HCT116 (cell line): ENCODE data around the gene ANKRD29. TPM values are rescaled to one million over a fixed set of nuclear protein-coding genes. Genes with fewer than 3 reads are reported as not detected.

Experiments
- ATAC-seq: fragments of 200-7000 bp; cut with Tn5 transposase; 2 replicates; pipeline ENCODE4 v1.9.1; 2020; ENCODE audit warnings: mild to moderate bottlenecking, moderate library complexity
- BruUV-seq: library from RNA; stranded (reverse); fragments of 400-500 nt; replicated peaks from 2 replicates; lab custom pipeline; 2021; lab: Mats Ljungman, UMichigan
- CTCF ChIA-PET: fragments of 300-600 bp; sonication (Branson Sonifier 250); formaldehyde crosslinking; loops from one replicate; lab custom pipeline; 2021; ENCODE audit warnings: antibody characterized with exemption; lab: Charles Lee
- POLR2A ChIA-PET: fragments of 300-600, 350-600 bp; sonication (Branson Sonifier 250); formaldehyde crosslinking; loops from one replicate; lab custom pipeline; 2021; ENCODE audit warnings: antibody characterized with exemption; lab: Charles Lee
- RAD21 ChIA-PET, 2 experiments: fragments of 300-600 bp; sonication (Branson Sonifier 250); formaldehyde crosslinking; loops; one replicate each; lab custom pipeline; 2023; ENCODE audit warnings: low total read pairs in 2 of 2; ENCODE audit not compliant: uncharacterized antibody in 2 of 2, unreplicated experiment in 2 of 2, low non-redundant PET in 1 of 2; lab: Charles Lee
- DNase-seq: peaks from one replicate; pipeline ENCODE4 v3.0.0-alpha.2; 2010; ENCODE audit warnings: low read depth, low spot score
- H2AFZ ChIP-seq: fragments of 200-600 bp; shearing (Covaris generic), sonication (generic); 2 replicates; pipeline ENCODE4 v1.6.1; 2017; ENCODE audit warnings: low read depth, mixed run types, mixed read lengths, antibody characterized with exemption, low read length; ENCODE audit not compliant: poor library complexity, severe bottlenecking
- H3K27ac ChIP-seq: 2 replicates; pipeline ENCODE4 v1.5.1; 2012; ENCODE audit warnings: low read depth, low read length
- H3K27me3 ChIP-seq: fragments of 200-600 bp; sonication (generic); 2 replicates; pipeline ENCODE4 v1.6.1; 2016; ENCODE audit warnings: mixed run types, low read length, mixed read lengths; ENCODE audit not compliant: insufficient read depth
- H3K36me3 ChIP-seq, 2 experiments: fragments of 200-500 bp in 1 of 2; fragments of 200-600 bp in 1 of 2; sonication (Bioruptor generic) in 1 of 2; sonication (generic) in 1 of 2; 2 replicates each; pipeline versions ENCODE4 v1.5.1 to v1.6.1; 2014 to 2016; ENCODE audit warnings: low read length in 2 of 2, inconsistent platforms in 1 of 2, mixed read lengths in 1 of 2, mixed run types in 1 of 2; ENCODE audit not compliant: insufficient read depth in 2 of 2, control insufficient read depth in 1 of 2
- H3K4me1 ChIP-seq, 2 experiments: fragments of 200-600 bp in 1 of 2; sonication (generic) in 1 of 2; 2 replicates each; pipeline versions ENCODE4 v1.5.1 to v1.6.1; 2012 to 2017; ENCODE audit warnings: low read length in 2 of 2, inconsistent platforms in 1 of 2, mild to moderate bottlenecking in 1 of 2, mixed read lengths in 1 of 2, mixed run types in 1 of 2, moderate library complexity in 1 of 2; ENCODE audit not compliant: insufficient read depth in 2 of 2, control insufficient read depth in 1 of 2
- H3K4me2 ChIP-seq: fragments of 200-600 bp; sonication (generic); 2 replicates; pipeline ENCODE4 v1.6.1; 2017; ENCODE audit warnings: mixed run types, low read length, mixed read lengths
- H3K4me3 ChIP-seq, 2 experiments: fragments of 200-600 bp in 1 of 2; sonication (generic) in 1 of 2; replicated peaks in 1 of 2; 2 replicates each; pipeline ENCODE4 v1.5.1; 2011 to 2016; ENCODE audit warnings: low read length in 2 of 2, control low read depth in 1 of 2, low read depth in 1 of 2, mild to moderate bottlenecking in 1 of 2, mixed read lengths in 1 of 2, mixed run types in 1 of 2
- H3K79me2 ChIP-seq: fragments of 200-600 bp; sonication (generic); 2 replicates; pipeline ENCODE4 v1.6.1; 2017; ENCODE audit warnings: mild to moderate bottlenecking, mixed run types, low read length, moderate library complexity, mixed read lengths; ENCODE audit not compliant: insufficient read depth
- H3K9ac ChIP-seq: fragments of 200-600 bp; sonication (generic); 2 replicates; pipeline ENCODE4 v1.6.1; 2016; ENCODE audit warnings: low read length, mixed read lengths
- H3K9me2 ChIP-seq: fragments of 200-600 bp; sonication (generic), shearing (Covaris generic); 2 replicates; pipeline ENCODE4 v1.6.1; 2017; ENCODE audit warnings: mixed run types, mild to moderate bottlenecking, moderate library complexity; ENCODE audit not compliant: insufficient read depth
- H3K9me3 ChIP-seq, 2 experiments: fragments of 200-500 bp in 1 of 2; fragments of 200-600 bp in 1 of 2; sonication (Bioruptor generic) in 1 of 2; sonication (generic) in 1 of 2; 2 replicates each; pipeline ENCODE4 v1.6.1; 2014 to 2017; ENCODE audit warnings: low read length in 2 of 2, mixed read lengths in 2 of 2, inconsistent platforms in 1 of 2, low read depth in 1 of 2, mild to moderate bottlenecking in 1 of 2, mixed run types in 1 of 2, moderate library complexity in 1 of 2; ENCODE audit not compliant: control insufficient read depth in 1 of 2, insufficient read depth in 1 of 2
- H4K20me1 ChIP-seq: fragments of 200-600 bp; sonication (generic), shearing (Covaris generic); 2 replicates; pipeline ENCODE4 v1.6.1; 2017; ENCODE audit warnings: mixed run types, mild to moderate bottlenecking, moderate library complexity; ENCODE audit not compliant: insufficient read depth
- ELF1 ChIP-seq: IDR thresholded peaks from 2 replicates; pipeline ENCODE4 v1.6.1; 2012; ENCODE audit warnings: low read depth, borderline replicate concordance
- EZH2 ChIP-seq: fragments of 200-600 bp; sonication (generic); IDR thresholded peaks from 2 replicates; pipeline ENCODE4 v1.6.1; 2017; ENCODE audit warnings: antibody characterized with exemption, mixed run types
- EZH2phosphoT487 ChIP-seq: fragments of 200-600 bp; IDR thresholded peaks from 2 replicates; pipeline ENCODE4 v1.6.1; 2018; ENCODE audit warnings: antibody characterized with exemption, borderline replicate concordance
- FOSL1 ChIP-seq: IDR thresholded peaks from 2 replicates; pipeline ENCODE4 v1.6.1; 2012; ENCODE audit warnings: low read depth
- JUND ChIP-seq: IDR thresholded peaks from 2 replicates; pipeline ENCODE4 v1.6.1; 2012
- MAX ChIP-seq: IDR thresholded peaks from 2 replicates; pipeline ENCODE4 v1.6.1; 2012
- POLR2A ChIP-seq: IDR thresholded peaks from 2 replicates; pipeline ENCODE4 v1.7.0; 2011; ENCODE audit warnings: borderline replicate concordance; ENCODE audit not compliant: insufficient read depth, insufficient read length; ENCODE audit errors: extremely low read depth
- POLR2AphosphoS5 ChIP-seq: IDR thresholded peaks from 2 replicates; pipeline ENCODE4 v1.6.1; 2011; ENCODE audit warnings: mild to moderate bottlenecking, low read depth, low read length, moderate library complexity
- RAD21 ChIP-seq: IDR thresholded peaks from 2 replicates; pipeline ENCODE4 v1.6.1; 2012; ENCODE audit warnings: low read depth, mild to moderate bottlenecking
- REST ChIP-seq: IDR thresholded peaks from 2 replicates; pipeline ENCODE4 v1.6.1; 2012; ENCODE audit warnings: low read depth
- SRF ChIP-seq: IDR thresholded peaks from 2 replicates; pipeline ENCODE4 v1.6.1; 2012; ENCODE audit warnings: low read depth
- ZNF274 ChIP-seq: fragments of 200-500 bp; sonication (Bioruptor generic); IDR thresholded peaks from 2 replicates; pipeline ENCODE4 v1.6.1; 2014; ENCODE audit warnings: mild to moderate bottlenecking, low read depth, low read length, inconsistent platforms
- intact Hi-C: fragments of 100-400 bp; cut with micrococcal nuclease; formaldehyde crosslinking; loops from 2 replicates; pipeline ENCODE4 v1.10.0; 2022
- total RNA-seq: library from RNA; stranded (reverse); gene quantifications from one replicate; pipeline ENCODE4 v1.2.1, GENCODE V29; 2021; ENCODE audit not compliant: unreplicated experiment
- TF ChIP-seq, protein P1 (sequence below), 3 experiments: fragments of 200-600 bp in 1 of 3; sonication (generic) in 1 of 3; IDR thresholded peaks in 2 of 3; conservative IDR thresholded peaks in 1 of 3; 2 replicates each; pipeline ENCODE4 v1.5.1; 2012 to 2017; ENCODE audit warnings: low read depth in 2 of 3, low read length in 2 of 3, antibody characterized with exemption in 1 of 3, borderline replicate concordance in 1 of 3, control low read depth in 1 of 3, mild to moderate bottlenecking in 1 of 3, mixed read lengths in 1 of 3, mixed run types in 1 of 3, moderate library complexity in 1 of 3; ENCODE audit not compliant: insufficient read depth in 1 of 3
- TF ChIP-seq, protein P2 (sequence below): IDR thresholded peaks from 2 replicates; pipeline ENCODE4 v1.6.1; 2011; ENCODE audit warnings: mild to moderate bottlenecking, low read length, moderate library complexity; ENCODE audit not compliant: insufficient replicate concordance; ENCODE audit errors: extremely low read depth

Gene ANKRD29
- total RNA-seq, 1 experiment from 2014 or later = 8.8 TPM

- Histone ChIP-seq H3K79me2 (no peaks in the 10 kb centered on the region), H3K9ac (no peak overlapping the region), H3K9me2 (no peaks in the 10 kb centered on the region), H3K36me3 (no peaks in the 10 kb centered on the region), H4K20me1 (no peaks in the 10 kb centered on the region), H3K4me2 (no peak overlapping the region), H3K4me1 (peaks cover 39 to 43% of the 10 kb centered on the region in 2 experiments), H3K9me3 (no peaks in the 10 kb centered on the region), H3K27ac (no peak overlapping the region), H3K27me3 (no peaks in the 10 kb centered on the region)
- intact Hi-C loops = no loop called here
- CTCF ChIA-PET = interaction anchor here (1.2 to 13.0 kb wide), 2 partner anchors 59 to 74 kb away, joined by 3 to 178 read pairs; no protein-coding TSS in a partner anchor
- BruUV-seq = no TSS peak
- DNase-seq = no peak
- TF ChIP-seq ELF1 (no peak), EZH2 (no peak), REST (no peak), POLR2A (no peak), SRF (no peak), EZH2phosphoT487 (no peak), MAX (no peak; the same call in 1 of the 2 replicates), POLR2AphosphoS5 (no peak), FOSL1 (no peak), ZNF274 (no peak), RAD21 (no peak), JUND (no peak)
- TF ChIP-seq, protein P1, sequence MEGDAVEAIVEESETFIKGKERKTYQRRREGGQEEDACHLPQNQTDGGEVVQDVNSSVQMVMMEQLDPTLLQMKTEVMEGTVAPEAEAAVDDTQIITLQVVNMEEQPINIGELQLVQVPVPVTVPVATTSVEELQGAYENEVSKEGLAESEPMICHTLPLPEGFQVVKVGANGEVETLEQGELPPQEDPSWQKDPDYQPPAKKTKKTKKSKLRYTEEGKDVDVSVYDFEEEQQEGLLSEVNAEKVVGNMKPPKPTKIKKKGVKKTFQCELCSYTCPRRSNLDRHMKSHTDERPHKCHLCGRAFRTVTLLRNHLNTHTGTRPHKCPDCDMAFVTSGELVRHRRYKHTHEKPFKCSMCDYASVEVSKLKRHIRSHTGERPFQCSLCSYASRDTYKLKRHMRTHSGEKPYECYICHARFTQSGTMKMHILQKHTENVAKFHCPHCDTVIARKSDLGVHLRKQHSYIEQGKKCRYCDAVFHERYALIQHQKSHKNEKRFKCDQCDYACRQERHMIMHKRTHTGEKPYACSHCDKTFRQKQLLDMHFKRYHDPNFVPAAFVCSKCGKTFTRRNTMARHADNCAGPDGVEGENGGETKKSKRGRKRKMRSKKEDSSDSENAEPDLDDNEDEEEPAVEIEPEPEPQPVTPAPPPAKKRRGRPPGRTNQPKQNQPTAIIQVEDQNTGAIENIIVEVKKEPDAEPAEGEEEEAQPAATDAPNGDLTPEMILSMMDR (IDR thresholded peaks at IDR 0.05 in 2 of 3, conservative IDR thresholded peaks at IDR 0.05 in 1 of 3; ENCODE audit: borderline replicate concordance in 1 of 3, insufficient read depth in 1 of 3, low read depth in 2 of 3, low read length in 2 of 3) = no peak
- TF ChIP-seq, protein P2, sequence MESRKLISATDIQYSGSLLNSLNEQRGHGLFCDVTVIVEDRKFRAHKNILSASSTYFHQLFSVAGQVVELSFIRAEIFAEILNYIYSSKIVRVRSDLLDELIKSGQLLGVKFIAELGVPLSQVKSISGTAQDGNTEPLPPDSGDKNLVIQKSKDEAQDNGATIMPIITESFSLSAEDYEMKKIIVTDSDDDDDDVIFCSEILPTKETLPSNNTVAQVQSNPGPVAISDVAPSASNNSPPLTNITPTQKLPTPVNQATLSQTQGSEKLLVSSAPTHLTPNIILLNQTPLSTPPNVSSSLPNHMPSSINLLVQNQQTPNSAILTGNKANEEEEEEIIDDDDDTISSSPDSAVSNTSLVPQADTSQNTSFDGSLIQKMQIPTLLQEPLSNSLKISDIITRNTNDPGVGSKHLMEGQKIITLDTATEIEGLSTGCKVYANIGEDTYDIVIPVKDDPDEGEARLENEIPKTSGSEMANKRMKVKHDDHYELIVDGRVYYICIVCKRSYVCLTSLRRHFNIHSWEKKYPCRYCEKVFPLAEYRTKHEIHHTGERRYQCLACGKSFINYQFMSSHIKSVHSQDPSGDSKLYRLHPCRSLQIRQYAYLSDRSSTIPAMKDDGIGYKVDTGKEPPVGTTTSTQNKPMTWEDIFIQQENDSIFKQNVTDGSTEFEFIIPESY = no peak
- TF ChIP-seq, all 23 proteins: peak for 0
- ChIA-PET RAD21 (interaction anchor here (1.7 to 3.6 kb wide), 2 partner anchors 73 to 74 kb away, joined by 6 to 18 read pairs; no protein-coding TSS in a partner anchor), POLR2A (no interaction called here)
- ATAC-seq = peak; percentile 47
- Histone ChIP-seq H3K4me3 (no peak overlapping the region), H2AFZ (no peak overlapping the region)
Measured at GRCh38 chr18:23629444-23629946, 33.2 kb downstream of the ANKRD29 start.
